ENCODE data around the gene DNASE1L3. TPM values are rescaled to one million over a fixed set of nuclear protein-coding genes. Genes with fewer than 3 reads are reported as not detected.

The DNASE1L3 gene
- total RNA-seq, 2 donors from 2014 or later = 7.5 to 9.3 TPM

- intact Hi-C loops (cut with DNase I) = no loop called here
- peak; percentile 52 for DNase-seq (ENCODE audit: low spot score)
These were observed 40.4 kb downstream of the DNASE1L3 start for GRCh38 chr3:58170376-58170775.

DNA sequence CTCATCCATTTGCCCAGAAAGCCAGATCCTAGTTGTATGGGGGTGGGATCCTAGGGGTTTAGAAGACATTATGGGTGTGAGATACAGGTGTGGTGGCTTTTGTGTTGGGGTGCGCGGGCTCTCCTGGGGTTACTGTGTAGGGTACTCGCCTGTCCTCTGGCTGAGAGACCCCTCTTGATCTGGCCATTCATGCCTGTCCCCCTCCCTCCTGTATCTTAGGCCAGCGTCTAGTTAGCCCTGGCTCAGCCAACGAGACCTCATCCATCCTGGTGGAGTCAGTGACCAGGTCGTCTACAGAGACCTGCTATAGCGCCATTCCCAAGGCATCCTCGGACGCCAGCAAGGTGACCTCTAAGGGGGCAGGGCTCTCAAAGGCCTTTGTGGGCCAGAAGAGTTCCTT lies 41.4 kb downstream of the DNASE1L3 start:
- peak; percentile 66 for DNase-seq (ENCODE audit: low spot score)
- intact Hi-C loops (cut with DNase I) = loop anchor here in 1 of 2 donors (10.0 kb wide), 2 partner anchors 165 to 275 kb away; partner anchors contain the start of gene FLNB

DNA sequence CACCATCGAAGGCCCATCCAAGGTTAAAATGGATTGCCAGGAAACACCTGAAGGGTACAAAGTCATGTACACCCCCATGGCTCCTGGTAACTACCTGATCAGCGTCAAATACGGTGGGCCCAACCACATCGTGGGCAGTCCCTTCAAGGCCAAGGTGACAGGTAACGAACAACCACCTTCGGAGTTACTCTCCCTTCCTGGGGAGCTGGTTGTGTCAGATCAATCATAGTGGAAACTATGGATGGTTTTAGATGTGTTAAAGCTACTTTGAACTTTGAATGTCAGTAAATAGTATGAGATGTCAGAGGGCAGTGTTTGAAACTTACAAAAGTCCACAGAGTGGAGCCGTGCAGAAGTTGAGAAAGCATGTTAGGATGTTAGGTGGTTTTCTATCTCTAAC lies 42.3 kb downstream of the DNASE1L3 start:
- intact Hi-C loops (cut with DNase I) = loop anchor here in 1 of 2 donors (10.0 kb wide), 2 partner anchors 164 to 274 kb away; partner anchors contain the start of gene FLNB
- peak; percentile 44 for DNase-seq (ENCODE audit: low spot score)

DNA sequence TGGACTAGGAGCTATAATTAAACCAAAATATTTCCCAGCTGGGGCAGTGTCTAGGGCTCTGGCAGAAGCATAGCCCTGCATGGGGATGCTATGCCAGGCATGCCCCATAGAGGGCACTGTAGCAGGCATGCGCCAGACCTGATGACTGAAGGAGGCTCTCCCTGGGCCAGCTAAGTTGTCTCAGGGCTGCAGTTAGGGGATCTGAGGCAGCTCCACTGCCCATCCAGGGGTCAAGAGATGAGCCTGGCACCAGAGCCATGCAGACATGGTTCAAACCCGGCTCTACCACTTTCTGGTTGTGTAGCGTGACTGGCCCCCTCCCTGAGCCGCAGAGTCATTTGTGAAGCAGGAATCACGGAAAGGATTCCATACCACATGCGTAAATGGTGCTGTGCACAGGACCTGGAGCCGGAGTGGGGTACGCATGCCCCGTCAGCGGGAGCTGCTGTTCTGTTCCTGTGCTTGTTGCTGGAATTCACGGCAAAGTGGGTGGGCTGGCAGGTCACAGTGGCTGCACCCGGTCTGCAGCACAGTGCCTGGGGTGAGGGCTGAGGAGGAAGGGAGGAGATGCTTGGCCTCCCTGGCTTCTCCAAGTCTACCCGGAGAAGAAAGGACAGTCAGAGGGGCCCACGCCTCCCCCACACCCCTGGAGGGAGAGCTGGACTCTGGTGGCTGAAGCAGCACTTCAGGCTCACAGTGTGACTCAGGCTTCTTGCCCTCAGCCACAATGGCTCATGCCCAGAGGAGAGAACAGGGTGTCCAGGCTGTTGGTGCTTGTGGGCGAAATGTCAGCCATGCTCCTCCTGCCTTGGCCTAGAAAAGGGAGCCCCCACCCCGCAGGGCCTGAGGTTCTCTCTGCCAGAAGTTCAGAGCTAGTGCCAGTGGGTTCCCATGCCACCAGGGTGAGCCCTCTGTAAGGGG lies 43.1 kb downstream of the DNASE1L3 start:
- DNase-seq (ENCODE audit: low spot score) = peak; percentile 91
- intact Hi-C loops (cut with DNase I) = loop anchor here in 1 of 2 donors (10.0 kb wide), 2 partner anchors 163 to 273 kb away; partner anchors contain the start of gene FLNB

- intact Hi-C loops (cut with DNase I) = loop anchor here in 1 of 2 donors (10.0 kb wide), 2 partner anchors 160 to 270 kb away; partner anchors contain the start of gene FLNB
These were observed 45.6 kb downstream of the DNASE1L3 start for GRCh38 chr3:58164906-58165821.

DNA sequence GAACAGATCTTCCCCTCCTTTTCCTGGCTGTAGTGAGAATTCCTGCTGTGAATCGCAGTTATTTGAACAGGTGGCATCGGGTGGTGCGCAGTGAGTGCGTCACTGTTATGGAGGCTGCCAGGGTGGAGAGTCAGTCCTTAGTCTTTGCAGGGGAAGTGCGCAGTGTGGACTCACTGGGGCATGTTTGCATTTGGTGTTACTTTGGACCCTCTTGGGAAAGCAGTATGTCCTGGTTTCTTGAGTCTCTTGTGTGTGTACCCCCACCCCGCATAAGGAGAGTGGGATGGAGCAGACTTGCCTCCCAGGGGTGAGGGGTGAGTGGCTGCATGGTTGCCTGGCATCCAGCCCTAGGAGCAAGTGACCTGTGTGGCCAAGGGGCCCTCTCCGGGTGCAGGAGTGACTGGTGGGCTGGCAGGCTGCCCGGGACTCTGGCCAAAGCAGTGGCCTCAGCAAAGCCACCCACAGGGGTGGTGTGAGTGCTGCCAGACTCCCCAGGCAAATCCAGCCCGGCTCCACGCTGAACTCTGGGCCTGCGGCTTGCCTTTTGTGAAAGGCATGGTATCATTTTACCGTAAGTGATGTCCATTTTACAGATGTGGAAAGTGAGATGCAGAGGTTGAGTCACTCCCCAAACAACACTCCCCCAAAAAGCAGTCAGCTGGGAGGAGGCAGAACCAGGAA lies 46.4 kb downstream of the DNASE1L3 start:
- intact Hi-C loops (cut with DNase I) = loop anchor here in 1 of 2 donors (10.0 kb wide), 2 partner anchors 160 to 270 kb away; partner anchors contain the start of gene FLNB
- peak; percentile 83 for DNase-seq (ENCODE audit: low spot score)

More at GRCh38 chr3:58164906-58165821, 45.6 kb downstream of the DNASE1L3 start:
- peak; percentile 66 for DNase-seq (ENCODE audit: low spot score)

DNA sequence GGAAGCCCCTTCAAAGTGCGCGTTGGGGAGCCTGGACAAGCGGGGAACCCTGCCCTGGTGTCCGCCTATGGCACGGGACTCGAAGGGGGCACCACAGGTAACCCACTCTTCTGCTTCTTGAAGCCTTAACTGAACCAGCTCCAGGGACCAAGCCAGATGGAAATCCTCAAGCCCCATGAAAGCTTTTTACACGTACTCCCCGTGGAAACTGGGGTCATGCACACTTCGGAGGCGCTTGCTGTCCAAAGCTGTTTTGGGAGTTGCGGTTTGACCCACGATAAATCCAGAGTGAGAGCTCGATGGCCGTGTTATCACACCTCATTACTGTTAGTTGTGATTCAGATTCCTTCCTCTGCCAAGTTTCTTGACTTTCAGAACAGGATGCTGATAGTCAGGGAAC lies 47.5 kb downstream of the DNASE1L3 start:
- DNase-seq (ENCODE audit: low spot score) = peak; percentile 65
- intact Hi-C loops (cut with DNase I) = loop anchor here in 1 of 2 donors (10.0 kb wide), 2 partner anchors 158 to 268 kb away; partner anchors contain the start of gene FLNB

DNA sequence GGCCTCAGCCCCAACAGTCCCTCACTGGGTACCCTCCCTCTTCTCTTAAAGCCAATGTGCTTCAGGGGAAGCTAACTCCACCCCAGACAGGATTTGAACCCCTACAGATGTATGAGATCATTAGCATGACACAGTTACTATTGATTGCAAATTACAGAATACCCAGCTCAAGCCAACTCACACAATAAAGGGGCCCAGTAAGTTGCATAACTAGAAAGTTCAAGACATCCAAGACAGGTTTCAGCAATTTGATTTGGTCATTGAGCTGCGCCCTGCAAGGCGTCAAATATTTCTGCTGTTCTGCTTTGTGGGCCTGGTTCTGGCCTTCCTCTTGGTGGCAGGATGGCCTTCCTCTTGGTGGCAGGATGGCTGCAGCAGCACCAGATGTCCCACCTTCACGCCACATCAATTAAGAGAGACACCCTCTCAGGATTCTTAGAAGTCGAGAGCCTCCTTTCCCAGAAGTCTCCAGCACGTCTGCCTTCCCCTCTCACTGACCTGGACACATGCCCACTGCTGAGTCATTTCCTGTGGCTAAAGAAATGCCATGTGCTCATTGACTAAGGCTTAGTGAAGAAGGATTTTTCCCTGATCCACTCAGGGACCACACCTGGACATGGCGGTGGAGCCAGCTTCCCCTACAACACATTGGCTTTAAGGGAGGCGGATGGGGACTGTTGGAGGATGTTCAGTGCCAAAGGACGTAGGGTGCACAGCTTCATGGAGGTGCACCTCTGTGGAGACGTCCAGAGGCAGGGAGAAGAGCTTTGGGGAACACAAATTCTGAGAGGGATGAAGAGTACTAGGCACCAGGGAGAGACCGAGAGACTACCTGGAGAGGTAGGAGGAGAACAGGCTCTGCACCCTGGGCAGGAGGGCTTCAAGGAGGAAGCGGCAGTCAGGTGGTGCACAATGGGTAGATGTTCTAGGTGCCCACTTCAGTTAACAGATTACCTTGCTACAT lies 49.1 kb downstream of the DNASE1L3 start:
- peak; percentile 90 for DNase-seq (ENCODE audit: low spot score)
- intact Hi-C loops (cut with DNase I) = loop anchor here in 1 of 2 donors (10.0 kb wide), 2 partner anchors 157 to 267 kb away; partner anchors contain the start of gene FLNB

DNA sequence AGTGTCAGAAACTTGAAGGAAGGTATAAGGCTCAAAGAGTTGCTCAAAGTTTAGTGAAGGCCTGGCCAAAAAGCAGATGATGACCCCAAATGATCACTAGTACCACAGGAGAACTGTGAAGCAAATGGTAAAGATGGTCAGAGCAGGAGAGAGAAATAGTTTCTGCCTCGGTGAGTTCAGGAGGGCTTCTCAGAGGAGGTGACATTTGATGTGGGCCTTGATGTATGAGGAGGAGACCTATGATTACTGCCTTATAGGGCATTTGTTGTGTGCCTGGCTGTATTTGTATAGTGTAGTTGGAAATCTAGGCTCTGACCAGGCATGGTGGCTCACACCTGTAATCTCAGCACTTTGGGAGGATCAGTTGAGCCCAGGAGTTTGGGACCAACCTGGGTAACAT lies 50.4 kb downstream of the DNASE1L3 start:
- no peak for DNase-seq (ENCODE audit: low spot score)
- intact Hi-C loops (cut with DNase I) = loop anchor here in 1 of 2 donors (10.0 kb wide), 2 partner anchors 156 to 266 kb away; partner anchors contain the start of gene FLNB

GRCh38 chr3:58158442-58159153 lies 52.2 kb downstream of the DNASE1L3 start:
- intact Hi-C loops (cut with DNase I) = loop anchor here in 1 of 2 donors (5.0 kb wide), 1 partner anchor 36 kb away; no protein-coding TSS in a partner anchor
- DNase-seq (ENCODE audit: low spot score) = no peak

GRCh38 chr3:58157700-58158099 lies 53.1 kb downstream of the DNASE1L3 start:
- DNase-seq (ENCODE audit: low spot score) = peak; percentile 14
- intact Hi-C loops (cut with DNase I) = loop anchor here in 1 of 2 donors (5.0 kb wide), 1 partner anchor 35 kb away; no protein-coding TSS in a partner anchor

DNA sequence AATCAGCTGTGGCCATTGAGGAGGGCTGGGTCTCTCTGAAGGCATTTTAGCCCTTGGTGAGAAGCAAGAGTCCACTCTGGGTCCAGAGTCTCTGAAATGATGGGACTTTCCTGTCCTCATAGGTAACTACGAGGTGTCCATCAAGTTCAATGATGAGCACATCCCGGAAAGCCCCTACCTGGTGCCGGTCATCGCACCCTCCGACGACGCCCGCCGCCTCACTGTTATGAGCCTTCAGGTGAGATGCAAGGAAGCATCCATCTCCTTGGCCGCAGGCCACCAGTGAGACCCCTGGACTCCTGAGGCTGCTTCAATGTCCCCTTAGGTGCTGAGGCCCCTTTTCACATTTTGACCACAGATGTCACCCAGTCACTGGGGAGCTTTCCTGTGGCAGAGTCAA lies 54.9 kb downstream of the DNASE1L3 start:
- peak; percentile 78 for DNase-seq (ENCODE audit: low spot score)
- intact Hi-C loops (cut with DNase I) = loop anchor here in 1 of 2 donors (5.0 kb wide), 1 partner anchor 34 kb away; no protein-coding TSS in a partner anchor

DNA sequence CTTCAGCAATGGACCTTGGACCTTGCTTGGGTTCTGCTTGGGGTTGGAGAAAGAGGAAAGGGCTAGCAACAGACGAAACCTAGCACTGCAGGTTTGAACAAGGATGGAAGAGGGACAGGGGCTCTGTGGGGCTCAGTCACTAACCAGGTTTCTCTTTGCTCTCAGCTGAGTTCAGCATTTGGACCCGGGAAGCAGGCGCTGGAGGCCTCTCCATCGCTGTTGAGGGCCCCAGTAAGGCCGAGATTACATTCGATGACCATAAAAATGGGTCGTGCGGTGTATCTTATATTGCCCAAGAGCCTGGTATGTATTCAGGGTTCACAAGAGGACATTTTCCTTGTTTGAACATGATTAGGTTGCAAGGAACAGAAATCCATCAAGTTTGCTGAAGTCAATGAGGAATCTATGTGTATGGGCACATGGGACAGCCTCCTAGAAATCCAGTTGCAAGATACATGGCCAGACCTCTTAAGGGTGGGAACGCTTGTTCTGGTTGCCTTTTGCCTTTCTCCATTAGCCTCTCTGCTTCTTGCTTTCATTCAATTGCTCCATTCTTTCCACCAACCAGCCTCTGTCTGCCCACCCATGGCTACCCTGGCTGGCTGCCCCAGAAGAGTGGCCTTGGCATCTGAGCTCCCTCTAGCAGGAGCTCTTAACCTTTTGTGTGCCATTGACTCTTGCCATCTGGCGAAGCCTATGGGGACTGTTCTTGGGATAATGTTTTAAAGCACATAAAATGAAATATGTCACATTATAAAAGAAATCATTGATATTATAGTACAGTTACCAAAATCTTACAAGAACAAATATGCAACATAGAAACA lies 55.9 kb downstream of the DNASE1L3 start:
- peak; percentile 47 for DNase-seq (ENCODE audit: low spot score)
- intact Hi-C loops (cut with DNase I) = loop anchor here in 1 of 2 donors (5.0 kb wide), 1 partner anchor 33 kb away; no protein-coding TSS in a partner anchor

- intact Hi-C loops (cut with DNase I) = no loop called here
- peak; percentile 73 for DNase-seq (ENCODE audit: low spot score)
These were observed 57.4 kb downstream of the DNASE1L3 start for GRCh38 chr3:58153371-58153770.

- intact Hi-C loops (cut with DNase I) = no loop called here
- DNase-seq (ENCODE audit: low spot score) = peak; percentile 55
These were observed 58.4 kb downstream of the DNASE1L3 start for GRCh38 chr3:58152225-58153015.
